Subcutaneous abdominal adipose tissue (tissue), 5 donors: ENCODE results near the gene NTRK3.

ENCODE experiments used
- H3K27ac ChIP-seq: one replicate; pipeline ENCODE4 v1.7.0; 2013; ENCODE audit warnings: low read depth, mild to moderate bottlenecking, inconsistent platforms, low read length, moderate library complexity
- H3K27me3 ChIP-seq, 5 donors: one replicate each; pipeline ENCODE4 v1.7.0; 2013; ENCODE audit warnings: low read length in 5 of 5, inconsistent platforms in 1 of 5; ENCODE audit not compliant: control insufficient read depth in 5 of 5, insufficient read depth in 4 of 5
- H3K36me3 ChIP-seq, 5 donors: one replicate each; pipeline ENCODE4 v1.7.0; 2013; ENCODE audit warnings: low read length in 5 of 5; ENCODE audit not compliant: control insufficient read depth in 5 of 5, insufficient read depth in 5 of 5
- H3K4me1 ChIP-seq, 5 donors: one replicate each; pipeline ENCODE4 v1.7.0; 2013; ENCODE audit warnings: low read length in 5 of 5, mild to moderate bottlenecking in 3 of 5, moderate library complexity in 1 of 5; ENCODE audit not compliant: control insufficient read depth in 5 of 5, insufficient read depth in 5 of 5
- H3K4me3 ChIP-seq, 5 donors: one replicate each; pipeline ENCODE4 v1.7.0; 2013; ENCODE audit warnings: low read length in 5 of 5, low read depth in 1 of 5
- H3K9ac ChIP-seq, 5 donors: one replicate each; pipeline ENCODE4 v1.7.0; 2013; ENCODE audit warnings: low read length in 5 of 5, mild to moderate bottlenecking in 4 of 5, moderate library complexity in 3 of 5
- H3K9me3 ChIP-seq, 5 donors: one replicate each; pipeline ENCODE4 v1.7.0; 2013; ENCODE audit warnings: low read length in 5 of 5; ENCODE audit not compliant: control insufficient read depth in 5 of 5
- donor health status: healthy.
- donor health status: healthy.
- donor health status: healthy.
- donor health status: healthy.
- donor health status: healthy.

Gene NTRK3

DNA sequence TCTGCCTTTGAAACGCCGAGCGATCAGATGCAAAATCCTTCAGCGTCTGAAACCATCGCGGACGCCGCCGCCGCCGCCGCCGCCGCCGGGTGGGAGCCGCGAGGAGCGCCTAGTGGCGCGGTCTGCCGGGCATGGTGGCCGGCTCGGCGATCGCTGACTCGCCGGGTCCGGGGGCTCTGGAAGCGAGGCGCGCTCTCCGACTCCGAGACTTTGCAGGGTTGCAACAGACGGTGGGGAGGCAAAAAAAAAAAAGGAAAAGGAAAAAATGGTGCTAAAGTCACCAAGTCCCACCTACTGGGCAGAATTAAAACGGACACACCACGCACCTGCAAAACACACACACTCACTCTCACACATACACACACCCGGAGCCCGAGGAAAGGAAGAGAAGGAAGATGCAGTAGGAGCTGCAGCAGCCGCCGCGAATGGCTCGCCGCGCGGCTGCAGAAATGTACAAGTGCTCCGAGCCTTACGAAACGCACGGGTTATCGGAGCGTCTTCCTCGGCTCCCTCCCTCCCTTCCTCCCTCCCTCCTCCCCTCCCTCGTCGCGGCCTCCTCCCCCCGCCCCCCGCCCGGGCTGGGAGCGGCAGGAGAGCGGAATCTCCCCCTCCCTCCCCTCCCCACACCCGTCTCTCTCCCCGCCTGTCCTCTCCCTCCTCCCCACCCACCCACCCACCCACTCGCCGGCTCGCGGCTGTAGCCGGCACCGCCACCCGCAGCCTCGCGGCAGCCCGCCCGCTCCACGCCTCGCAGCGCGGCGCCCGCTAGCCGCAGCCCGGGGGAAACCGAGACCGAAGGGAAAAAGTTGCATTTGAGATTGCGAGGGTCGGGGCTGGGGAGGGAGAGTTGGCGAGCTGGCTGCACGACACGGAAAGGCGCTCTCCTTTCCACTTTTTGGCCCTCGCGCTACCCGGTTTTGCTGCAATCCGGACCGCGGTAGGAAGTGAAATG lies at the start of gene NTRK3:
TSS of gene NTRK3 (minus strand) at position 461 of the 952 bp plus-strand sequence. CDS start 586 bp downstream, outside the sequence.
- H3K27ac ChIP-seq: no peak within 1 kb of the TSS
- no peak within 1 kb of the TSS for H3K9ac ChIP-seq
- H3K27me3 ChIP-seq: peaks cover 18 to 43% (median 39%) of the 10 kb centered on the region in 5 donors
- H3K9me3 ChIP-seq: no peaks in the 10 kb centered on the region
- H3K4me3 ChIP-seq: peak within 1 kb of the TSS; percentile 24 to 61 (median 53)
- peaks cover 0 to 26% (median 17%) of the 10 kb centered on the region in 5 donors for H3K4me1 ChIP-seq
- H3K36me3 ChIP-seq: no peaks in the 10 kb centered on the region

- H3K9ac ChIP-seq: no peak overlapping the region
- H3K36me3 ChIP-seq: no peaks in the 10 kb centered on the region
- H3K4me3 ChIP-seq: no peak overlapping the region
- no peaks in the 10 kb centered on the region for H3K9me3 ChIP-seq
- H3K4me1 ChIP-seq: no peaks in the 10 kb centered on the region
- no peak overlapping the region for H3K27ac ChIP-seq
- peaks cover 8 to 16% (median 11%) of the 10 kb centered on the region in 5 donors for H3K27me3 ChIP-seq
These were observed 46.9 kb upstream of the NTRK3 start for GRCh38 chr15:88303395-88303794.

DNA sequence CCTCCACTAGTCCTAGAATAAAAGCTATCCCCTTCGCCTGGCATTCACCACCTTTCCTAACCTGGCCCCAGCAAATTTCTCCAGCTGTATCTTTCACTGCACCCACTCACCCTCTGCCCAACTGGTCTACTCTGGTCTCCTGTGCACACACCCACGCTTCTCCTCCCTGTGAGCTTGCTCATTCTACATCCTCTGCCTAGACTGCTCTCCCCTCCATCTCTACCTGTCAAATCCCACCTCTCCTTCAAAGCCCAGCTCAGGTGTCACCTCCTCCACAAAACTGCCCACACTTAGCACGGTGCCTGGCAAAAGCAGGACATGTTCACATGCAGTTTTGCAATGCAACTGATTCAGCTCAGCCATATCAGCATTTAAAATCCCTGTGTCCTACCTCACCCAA lies 45.8 kb upstream of the NTRK3 start:
- Histone ChIP-seq H3K27ac (no peak overlapping the region), H3K9me3 (no peaks in the 10 kb centered on the region), H3K27me3 (peaks cover 7 to 17% (median 11%) of the 10 kb centered on the region in 5 donors), H3K36me3 (no peaks in the 10 kb centered on the region), H3K4me1 (no peaks in the 10 kb centered on the region), H3K9ac (no peak overlapping the region), H3K4me3 (no peak overlapping the region)

- peaks cover 5 to 17% (median 11%) of the 10 kb centered on the region in 5 donors for H3K27me3 ChIP-seq
- H3K9ac ChIP-seq: no peak overlapping the region
- H3K36me3 ChIP-seq: no peaks in the 10 kb centered on the region
- H3K27ac ChIP-seq: no peak overlapping the region
- no peak overlapping the region for H3K4me3 ChIP-seq
- no peaks in the 10 kb centered on the region for H3K9me3 ChIP-seq
- H3K4me1 ChIP-seq: no peaks in the 10 kb centered on the region
These were observed 44.8 kb upstream of the NTRK3 start for GRCh38 chr15:88301311-88301710.

DNA sequence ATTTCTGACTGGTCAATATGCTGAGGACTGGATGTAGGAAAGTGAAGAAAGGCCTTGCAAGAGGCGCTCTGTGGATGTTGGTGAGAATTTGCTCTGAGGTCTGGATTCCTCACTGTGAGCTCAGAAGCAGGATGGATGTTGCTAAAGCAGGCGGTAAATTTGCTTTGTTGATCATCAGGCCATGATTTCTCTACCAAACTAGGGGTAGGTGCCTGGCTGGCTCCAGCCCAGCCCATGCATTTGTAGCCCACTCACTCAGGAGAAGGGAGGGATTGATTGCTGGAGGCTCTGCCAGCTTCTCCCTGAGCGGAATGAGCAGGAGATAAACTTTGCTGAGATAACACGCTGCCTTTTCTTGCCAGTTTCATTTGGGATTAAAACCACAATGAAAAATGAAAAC lies 44.3 kb upstream of the NTRK3 start:
- H3K4me1 ChIP-seq: no peaks in the 10 kb centered on the region
- no peaks in the 10 kb centered on the region for H3K9me3 ChIP-seq
- H3K27ac ChIP-seq: no peak overlapping the region
- H3K4me3 ChIP-seq: no peak overlapping the region
- H3K36me3 ChIP-seq: no peaks in the 10 kb centered on the region
- no peak overlapping the region for H3K9ac ChIP-seq
- H3K27me3 ChIP-seq: peaks cover 5 to 17% (median 11%) of the 10 kb centered on the region in 5 donors

DNA sequence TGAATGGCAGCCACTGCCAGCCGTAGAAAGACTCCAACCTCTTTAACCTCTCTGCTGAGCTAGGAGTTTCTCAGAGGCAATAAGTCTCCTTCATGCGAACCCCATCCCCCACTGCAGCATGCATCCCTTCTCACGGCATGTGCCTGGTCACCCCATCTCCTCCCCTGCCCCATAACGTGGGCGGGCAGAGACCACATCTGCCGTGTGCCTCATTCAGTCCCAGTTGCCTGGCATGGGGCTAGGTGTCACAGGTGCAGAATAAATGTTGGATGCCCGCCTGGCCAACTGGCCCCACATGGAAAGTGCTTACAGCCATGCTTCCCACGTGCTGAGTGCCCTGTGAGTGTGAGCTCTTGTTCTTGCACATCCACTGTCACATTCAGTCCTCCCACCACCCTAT lies 43.5 kb upstream of the NTRK3 start:
- Histone ChIP-seq H3K27ac (no peak overlapping the region), H3K9ac (no peak overlapping the region), H3K27me3 (peaks cover 5 to 17% (median 11%) of the 10 kb centered on the region in 5 donors), H3K9me3 (no peaks in the 10 kb centered on the region), H3K4me1 (no peaks in the 10 kb centered on the region), H3K4me3 (no peak overlapping the region), H3K36me3 (no peaks in the 10 kb centered on the region)

- H3K9me3 ChIP-seq: no peaks in the 10 kb centered on the region
- no peak overlapping the region for H3K9ac ChIP-seq
- no peaks in the 10 kb centered on the region for H3K36me3 ChIP-seq
- H3K27me3 ChIP-seq: peaks cover 5 to 17% (median 11%) of the 10 kb centered on the region in 5 donors
- no peaks in the 10 kb centered on the region for H3K4me1 ChIP-seq
- H3K27ac ChIP-seq: no peak overlapping the region
- H3K4me3 ChIP-seq: no peak overlapping the region
These were observed 43.0 kb upstream of the NTRK3 start for GRCh38 chr15:88299497-88299896.

- Histone ChIP-seq H3K27me3 (peaks cover 0 to 6% (median 0%) of the 10 kb centered on the region in 5 donors), H3K27ac (no peak overlapping the region), H3K4me1 (peaks cover 0 to 23% (median 15%) of the 10 kb centered on the region in 5 donors), H3K36me3 (no peaks in the 10 kb centered on the region), H3K9me3 (no peaks in the 10 kb centered on the region), H3K4me3 (no peak overlapping the region), H3K9ac (no peak overlapping the region)
These were observed 32.1 kb upstream of the NTRK3 start for GRCh38 chr15:88288661-88289060.

DNA sequence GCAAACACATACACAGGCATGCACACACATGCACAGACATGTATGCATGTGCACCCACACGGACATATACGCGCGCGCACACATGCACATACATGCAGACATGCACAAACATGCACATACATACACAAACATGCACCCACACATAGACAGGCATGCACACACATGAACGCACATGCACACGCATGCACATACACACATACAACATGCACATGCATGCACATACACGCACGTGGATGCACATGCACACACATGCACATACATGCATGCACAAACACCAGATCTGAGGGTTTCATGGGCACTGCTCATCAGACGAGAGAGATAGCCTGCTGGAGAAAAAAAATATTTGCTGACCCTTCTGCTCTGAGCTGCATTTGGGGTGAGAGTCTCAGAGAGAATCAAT lies 31.7 kb upstream of the NTRK3 start:
- no peak overlapping the region for H3K9ac ChIP-seq
- no peak overlapping the region for H3K27ac ChIP-seq
- no peak overlapping the region for H3K4me3 ChIP-seq
- H3K36me3 ChIP-seq: no peaks in the 10 kb centered on the region
- H3K27me3 ChIP-seq: peaks cover 0 to 7% (median 0%) of the 10 kb centered on the region in 5 donors
- peaks cover 0 to 26% (median 19%) of the 10 kb centered on the region in 5 donors for H3K4me1 ChIP-seq
- no peaks in the 10 kb centered on the region for H3K9me3 ChIP-seq

- Histone ChIP-seq H3K9ac (no peak overlapping the region), H3K27ac (no peak overlapping the region), H3K4me1 (peaks cover 0 to 28% (median 19%) of the 10 kb centered on the region in 5 donors), H3K9me3 (peaks cover 0 to 8% (median 3%) of the 10 kb centered on the region in 5 donors), H3K27me3 (peaks cover 0 to 11% (median 0%) of the 10 kb centered on the region in 5 donors), H3K4me3 (peak overlapping the region in 2 of 5 donors; percentile 6 to 31), H3K36me3 (no peaks in the 10 kb centered on the region)
These were observed 27.9 kb upstream of the NTRK3 start for GRCh38 chr15:88284318-88284998.
